Stimulated activated CD4-positive, alpha-beta T cell treated with anti-CD3 and anti-CD28 coated beads, Interleukin-12 subunit alpha, Interleukin-12 subunit beta, amount 100 ng/mL, for 4 hours (primary cell): Measurements from ENCODE around the gene EDEM1.
"Not testable (repeated sequence)": the region's sequence is repeated elsewhere in the genome, so short reads cannot be mapped to it uniquely, and the experiment has no call there.

ENCODE experiments used
- DNase-seq: peaks from one replicate; pipeline ENCODE4 v3.0.0-alpha.2; 2020

The EDEM1 gene

GRCh38 chr3:5179036-5179435 is 8.5 kb upstream of the EDEM1 start:
- DNase-seq = not testable (repeated sequence)

- no peak for DNase-seq
These were observed 5.9 kb upstream of the EDEM1 start for GRCh38 chr3:5181469-5182141.

GRCh38 chr3:5183714-5184113 is 3.8 kb upstream of the EDEM1 start:
- not testable (repeated sequence) for DNase-seq

GRCh38 chr3:5184499-5184898 is 3.0 kb upstream of the EDEM1 start:
- DNase-seq = no peak

GRCh38 chr3:5185093-5185673 is 2.3 kb upstream of the EDEM1 start:
- no peak for DNase-seq

GRCh38 chr3:5186089-5186857 is 1.2 kb upstream of the EDEM1 start:
- DNase-seq = no peak

GRCh38 chr3:5186858-5187155 is 700 bp upstream of the EDEM1 start:
- no peak for DNase-seq

- peak; percentile 49 for DNase-seq
These were observed 462 bp downstream of the EDEM1 start for GRCh38 chr3:5187920-5188418.

- DNase-seq = peak; percentile 31
These were observed 1.1 kb downstream of the EDEM1 start for GRCh38 chr3:5188419-5189221.

GRCh38 chr3:5190147-5190791 is 2.8 kb downstream of the EDEM1 start:
- no peak for DNase-seq

GRCh38 chr3:5191555-5192304 is 4.2 kb downstream of the EDEM1 start:
- DNase-seq = no peak

- no peak for DNase-seq
These were observed 5.3 kb downstream of the EDEM1 start for GRCh38 chr3:5192571-5193365.

- DNase-seq = no peak
These were observed 6.8 kb downstream of the EDEM1 start for GRCh38 chr3:5194341-5194740.

- no peak for DNase-seq
These were observed 7.4 kb downstream of the EDEM1 start for GRCh38 chr3:5194801-5195509.

GRCh38 chr3:5195605-5196004 is 8.1 kb downstream of the EDEM1 start:
- no peak for DNase-seq

- no peak for DNase-seq
These were observed 9.5 kb downstream of the EDEM1 start for GRCh38 chr3:5197022-5197421.

- DNase-seq = peak; percentile 35
These were observed 10.2 kb downstream of the EDEM1 start for GRCh38 chr3:5197470-5198312.

GRCh38 chr3:5198313-5198677 is 10.8 kb downstream of the EDEM1 start:
- DNase-seq = no peak

- no peak for DNase-seq
These were observed 11.7 kb downstream of the EDEM1 start for GRCh38 chr3:5198986-5199731.
